Astrocyte (in vitro differentiated cells and primary cell): Measurements from ENCODE around the gene ULK4.

Experiments
- CTCF ChIP-seq: IDR thresholded peaks from 2 replicates; pipeline ENCODE4 v1.5.1; 2011; ENCODE audit warnings: low read depth, mild to moderate bottlenecking, inconsistent platforms, low read length, moderate library complexity; ENCODE audit not compliant: insufficient read depth
- EZH2 ChIP-seq: IDR thresholded peaks from 2 replicates; pipeline ENCODE4 v1.6.1; 2012; ENCODE audit warnings: mild to moderate bottlenecking, low read length, inconsistent platforms; ENCODE audit not compliant: insufficient read depth

GRCh38 chr3:41419809-41420208, 542.1 kb downstream of the ULK4 start:
- TF ChIP-seq CTCF (no peak), EZH2 (no peak)
